Right atrium auricular region (tissue), 2 donors: ENCODE results near the gene MIPOL1. TPM values are rescaled to one million over a fixed set of nuclear protein-coding genes. Genes with fewer than 3 reads are reported as not detected.

Source experiments
- DNase-seq: peaks from one replicate; pipeline ENCODE4 v3.0.0-alpha.2; 2019; ENCODE audit warnings: low spot score
- H3K27ac ChIP-seq, 2 donors: fragments of 200-600 bp; sonication (generic); 1 replicate in 1 of 2; 2 replicates in 1 of 2; pipeline ENCODE4 v1.5.1; 2016 to 2019
- H3K27me3 ChIP-seq, 2 donors: fragments of 200-600 bp; sonication (generic); one replicate each; pipeline versions ENCODE4 v1.5.1 to v1.6.0; 2017 to 2019
- H3K36me3 ChIP-seq: fragments of 200-600 bp; sonication (generic); one replicate; pipeline ENCODE4 v1.5.1; 2016
- H3K4me1 ChIP-seq, 2 donors: fragments of 200-600 bp; sonication (generic); one replicate each; pipeline versions ENCODE4 v1.5.1 to v1.6.0; 2017 to 2019
- H3K4me3 ChIP-seq, 2 donors: fragments of 200-600 bp; sonication (generic); 1 replicate in 1 of 2; 2 replicates in 1 of 2; pipeline ENCODE4 v1.5.1; 2017 to 2019; ENCODE audit warnings: mild to moderate bottlenecking in 1 of 2, moderate library complexity in 1 of 2
- H3K9me3 ChIP-seq, 2 donors: fragments of 200-600 bp; sonication (generic); one replicate each; pipeline ENCODE4 v1.5.1; 2019
- CTCF ChIP-seq, 2 donors: fragments of 200-600 bp; sonication (generic); IDR thresholded peaks; one replicate each; pipeline ENCODE4 v1.5.1; 2019; ENCODE audit warnings: antibody characterized with exemption in 2 of 2
- total RNA-seq, 2 donors: library from RNA; depleted of rRNA; stranded (reverse); fragments of >200 nt; gene quantifications; one replicate each; pipeline ENCODE4 v1.1.0, GENCODE V29; 2016

MIPOL1 gene
- total RNA-seq, 2 donors from 2014 or later = 4.9 to 6.2 TPM

GRCh38 chr14:37406095-37406494 lies 208.4 kb downstream of the MIPOL1 start:
- H3K27ac ChIP-seq = no peak overlapping the region
- DNase-seq = no peak
- TF ChIP-seq CTCF (IDR thresholded peaks at IDR 0.05) = no peak
- H3K4me1 ChIP-seq = no peaks in the 10 kb centered on the region
- peaks cover 0 to 4% of the 10 kb centered on the region in 2 donors for H3K9me3 ChIP-seq
- no peak overlapping the region for H3K4me3 ChIP-seq
- H3K36me3 ChIP-seq = no peaks in the 10 kb centered on the region
- H3K27me3 ChIP-seq = no peaks in the 10 kb centered on the region

GRCh38 chr14:37411079-37411735 lies 213.5 kb downstream of the MIPOL1 start:
- no peak overlapping the region for H3K4me3 ChIP-seq
- no peaks in the 10 kb centered on the region for H3K9me3 ChIP-seq
- no peaks in the 10 kb centered on the region for H3K4me1 ChIP-seq
- TF ChIP-seq CTCF (IDR thresholded peaks at IDR 0.05) = no peak
- DNase-seq = no peak
- H3K27me3 ChIP-seq = no peaks in the 10 kb centered on the region
- no peaks in the 10 kb centered on the region for H3K36me3 ChIP-seq
- no peak overlapping the region for H3K27ac ChIP-seq

- DNase-seq = no peak
- no peaks in the 10 kb centered on the region for H3K9me3 ChIP-seq
- no peaks in the 10 kb centered on the region for H3K4me1 ChIP-seq
- no peaks in the 10 kb centered on the region for H3K27me3 ChIP-seq
- H3K36me3 ChIP-seq = no peaks in the 10 kb centered on the region
- no peak for TF ChIP-seq CTCF (IDR thresholded peaks at IDR 0.05)
- no peak overlapping the region for H3K4me3 ChIP-seq
- H3K27ac ChIP-seq = no peak overlapping the region
Observed at GRCh38 chr14:37413050-37413449, 215.3 kb downstream of the MIPOL1 start.

GRCh38 chr14:37413504-37414003 lies 215.8 kb downstream of the MIPOL1 start:
- no peak for TF ChIP-seq CTCF (IDR thresholded peaks at IDR 0.05)
- no peak for DNase-seq
- H3K4me1 ChIP-seq = no peaks in the 10 kb centered on the region

GRCh38 chr14:37416264-37416663 lies 218.5 kb downstream of the MIPOL1 start:
- no peaks in the 10 kb centered on the region for H3K9me3 ChIP-seq
- no peaks in the 10 kb centered on the region for H3K27me3 ChIP-seq
- TF ChIP-seq CTCF (IDR thresholded peaks at IDR 0.05) = no peak
- H3K4me1 ChIP-seq = no peaks in the 10 kb centered on the region
- H3K27ac ChIP-seq = no peak overlapping the region
- no peaks in the 10 kb centered on the region for H3K36me3 ChIP-seq
- DNase-seq = no peak
- H3K4me3 ChIP-seq = no peak overlapping the region

More at GRCh38 chr14:37413504-37414003, 215.8 kb downstream of the MIPOL1 start:
- H3K9me3 ChIP-seq = no peaks in the 10 kb centered on the region
- no peaks in the 10 kb centered on the region for H3K27me3 ChIP-seq
- H3K27ac ChIP-seq = no peak overlapping the region
- no peaks in the 10 kb centered on the region for H3K36me3 ChIP-seq
- no peak overlapping the region for H3K4me3 ChIP-seq

GRCh38 chr14:37417151-37417550 lies 219.4 kb downstream of the MIPOL1 start:
- no peaks in the 10 kb centered on the region for H3K9me3 ChIP-seq
- no peak overlapping the region for H3K4me3 ChIP-seq
- H3K36me3 ChIP-seq = no peaks in the 10 kb centered on the region
- TF ChIP-seq CTCF (IDR thresholded peaks at IDR 0.05) = no peak
- DNase-seq = no peak
- no peaks in the 10 kb centered on the region for H3K27me3 ChIP-seq
- no peaks in the 10 kb centered on the region for H3K4me1 ChIP-seq
- H3K27ac ChIP-seq = no peak overlapping the region
